GM18511 (cell line): ENCODE results near the gene GARIN5B.

Source experiments
- ATAC-seq: cut with Tn5 transposase; IDR thresholded peaks from one replicate; pipeline ENCODE4 v1.9.1; 2021; ENCODE audit warnings: mild to moderate bottlenecking, moderate library complexity; ENCODE audit not compliant: unreplicated experiment

The GARIN5B gene

GRCh38 chr19:55325172-55325571 is 37.9 kb downstream of the GARIN5B start, which contains the start of gene TMEM150B:
TMEM150B (minus strand) TSS chr19:55325341; CDS start chr19:55321036, 4,305 bp downstream.
- no peak for ATAC-seq

- ATAC-seq = no peak
These were observed 38.4 kb downstream of the GARIN5B start for GRCh38 chr19:55324662-55325061.

GRCh38 chr19:55322204-55322885 is 40.7 kb downstream of the GARIN5B start:
- ATAC-seq = no peak

GRCh38 chr19:55321466-55322137 is 41.5 kb downstream of the GARIN5B start:
- no peak for ATAC-seq

DNA sequence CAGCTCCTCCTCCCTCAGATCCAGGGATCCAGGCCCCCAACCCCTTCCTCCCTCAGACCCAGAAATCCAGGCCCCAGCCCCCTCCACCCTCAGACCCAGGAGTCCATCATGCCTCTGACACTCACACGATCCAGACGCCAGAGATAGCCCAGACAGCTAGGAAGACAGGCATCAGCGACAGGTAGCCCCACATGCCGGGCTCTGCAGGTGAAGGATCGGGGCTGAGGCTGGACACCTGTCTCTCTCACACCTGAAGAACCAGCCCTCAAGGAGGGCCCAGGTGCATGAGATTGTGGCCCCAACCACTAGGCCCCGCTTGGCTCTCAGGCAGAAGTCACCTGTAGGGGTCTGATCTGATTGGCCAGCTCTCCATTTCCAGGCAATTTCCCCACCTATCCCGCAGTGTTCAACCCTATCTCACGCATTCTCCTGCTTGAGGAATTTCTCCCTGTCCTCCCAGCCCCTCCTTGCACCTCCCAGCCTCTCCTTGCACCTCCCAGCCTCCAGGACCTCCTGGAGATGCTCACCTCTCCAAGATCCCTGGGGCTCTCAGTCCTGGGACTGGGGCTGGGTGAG is 42.1 kb downstream of the GARIN5B start:
- ATAC-seq = no peak

DNA sequence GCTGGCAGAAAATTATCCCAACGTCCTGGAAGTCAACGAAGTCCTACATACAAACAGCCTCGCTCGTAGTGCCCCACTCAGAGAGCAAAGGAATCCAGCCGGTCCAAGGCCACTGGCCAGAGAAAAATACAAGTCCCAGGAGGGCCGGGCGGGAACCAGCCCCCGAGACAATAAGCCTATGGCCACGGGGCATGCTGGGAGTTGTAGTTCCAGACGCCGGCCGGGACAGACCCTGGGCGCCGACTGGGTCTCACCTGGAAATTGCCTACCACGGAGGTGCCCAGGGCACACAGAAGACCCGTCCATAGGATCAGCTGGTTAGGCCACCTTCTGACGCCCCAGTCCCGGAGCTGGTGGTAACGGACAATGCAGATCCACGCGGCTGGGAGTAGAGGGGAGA is 43.3 kb downstream of the GARIN5B start:
- ATAC-seq = no peak

DNA sequence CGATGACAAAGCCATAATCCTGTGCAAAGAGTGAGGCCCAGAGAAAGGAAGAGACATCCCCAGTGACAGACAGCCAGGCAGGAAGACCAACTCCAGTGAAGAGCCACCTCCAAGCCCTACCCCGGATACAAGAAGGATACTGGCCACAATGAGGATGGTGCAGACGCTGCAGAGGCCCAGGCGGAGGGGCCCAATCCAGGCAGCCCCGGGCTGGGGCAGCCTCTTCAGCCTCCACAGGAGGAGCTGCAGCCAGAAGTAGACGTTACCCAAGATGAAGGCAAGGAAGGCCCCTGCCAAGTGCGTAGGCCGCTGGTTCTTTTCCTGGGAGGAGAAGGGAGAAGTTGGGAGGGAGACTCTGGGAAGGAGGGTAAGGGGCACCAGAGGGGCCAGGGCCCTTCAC is 46.4 kb downstream of the GARIN5B start:
- no peak for ATAC-seq

DNA sequence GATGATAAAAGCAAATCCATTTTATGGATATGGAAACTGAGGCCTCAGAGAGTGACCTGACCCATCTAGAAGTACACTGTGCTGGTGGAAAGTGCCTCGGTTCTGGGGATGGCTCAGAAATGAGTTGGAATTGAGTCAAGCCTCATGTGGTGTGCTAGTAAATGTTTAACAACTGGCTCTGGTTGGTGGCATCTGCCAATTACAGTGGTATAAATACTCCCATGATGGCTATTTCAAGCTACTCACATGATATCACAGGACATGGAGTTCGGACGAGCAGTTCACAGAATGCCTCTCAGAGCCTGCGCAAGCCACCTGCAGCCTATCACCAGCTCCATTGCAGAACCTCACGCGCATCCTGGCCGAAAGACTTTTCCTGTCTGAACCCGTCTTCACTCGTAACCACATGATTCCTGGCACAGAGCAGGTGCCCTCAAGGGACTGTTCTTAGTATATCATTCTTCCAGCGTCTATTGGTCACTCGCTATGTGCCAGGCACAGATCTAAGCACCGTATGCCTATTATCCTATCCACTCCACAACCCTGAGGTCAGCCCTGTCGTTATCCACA is 47.0 kb downstream of the GARIN5B start:
- ATAC-seq = no peak

DNA sequence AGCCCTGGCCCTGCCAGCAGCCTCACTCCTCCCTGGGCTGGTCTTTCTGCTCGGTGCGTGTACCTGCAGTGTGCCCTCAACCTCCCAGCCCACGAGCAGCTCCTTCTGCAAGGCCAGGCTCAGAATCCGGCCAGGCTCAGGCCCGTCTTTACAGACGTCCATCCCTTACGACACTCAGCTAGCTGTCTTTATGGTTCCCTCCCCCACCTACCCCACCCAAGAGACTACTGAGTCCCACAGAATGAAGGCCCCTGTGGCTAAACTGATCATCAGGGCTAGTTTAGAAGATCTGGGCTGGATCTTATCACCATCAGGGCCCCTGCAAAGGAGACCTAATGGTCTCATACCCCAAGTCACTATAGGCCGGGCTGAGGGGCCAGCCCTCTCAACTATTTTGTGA is 48.7 kb downstream of the GARIN5B start:
- ATAC-seq = no peak

- no peak for ATAC-seq
These were observed 50.2 kb downstream of the GARIN5B start for GRCh38 chr19:55312621-55313512.

- no peak for ATAC-seq
These were observed 51.3 kb downstream of the GARIN5B start for GRCh38 chr19:55311797-55312196.

DNA sequence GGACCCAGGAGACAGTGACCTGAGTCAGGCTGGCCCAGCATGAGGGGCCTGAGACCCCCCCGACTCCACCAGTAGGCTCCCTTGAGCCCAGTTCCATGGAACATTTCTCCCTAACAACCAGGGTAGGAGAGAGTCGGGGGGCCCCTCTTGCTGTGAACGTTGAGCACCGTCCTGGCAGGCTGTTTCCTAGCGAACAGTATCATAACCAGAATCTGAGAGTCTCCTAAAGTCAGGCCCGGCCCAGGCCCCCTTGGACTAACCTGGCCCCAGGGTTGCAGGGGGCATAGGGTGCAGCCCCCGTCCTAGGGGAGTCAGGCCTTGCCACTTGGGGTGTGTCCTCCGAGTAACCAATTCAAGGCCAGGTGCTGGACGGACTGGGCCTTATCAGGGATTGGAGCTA is 51.7 kb downstream of the GARIN5B start:
- ATAC-seq = no peak

DNA sequence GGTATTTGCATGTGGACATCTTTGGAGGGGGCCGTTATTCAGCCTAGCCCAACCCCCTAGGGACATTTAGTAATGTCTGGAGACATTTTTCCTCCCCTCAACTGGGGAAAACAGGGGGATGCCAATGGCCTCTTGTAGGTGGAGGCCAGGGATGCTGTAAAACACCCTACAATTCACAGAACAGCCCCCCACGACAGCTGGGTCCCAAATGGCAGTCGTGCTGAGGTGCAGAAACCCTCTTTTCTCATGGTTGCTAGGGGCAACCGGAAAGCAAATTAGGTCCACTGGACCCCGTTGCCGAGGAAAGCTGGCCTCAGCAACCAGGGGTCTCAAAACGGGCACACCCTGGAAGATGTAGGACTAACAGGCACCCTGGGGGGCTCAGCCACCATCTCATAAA is 52.6 kb downstream of the GARIN5B start:
- no peak for ATAC-seq

GRCh38 chr19:55309448-55309847 is 53.6 kb downstream of the GARIN5B start:
- ATAC-seq = no peak

DNA sequence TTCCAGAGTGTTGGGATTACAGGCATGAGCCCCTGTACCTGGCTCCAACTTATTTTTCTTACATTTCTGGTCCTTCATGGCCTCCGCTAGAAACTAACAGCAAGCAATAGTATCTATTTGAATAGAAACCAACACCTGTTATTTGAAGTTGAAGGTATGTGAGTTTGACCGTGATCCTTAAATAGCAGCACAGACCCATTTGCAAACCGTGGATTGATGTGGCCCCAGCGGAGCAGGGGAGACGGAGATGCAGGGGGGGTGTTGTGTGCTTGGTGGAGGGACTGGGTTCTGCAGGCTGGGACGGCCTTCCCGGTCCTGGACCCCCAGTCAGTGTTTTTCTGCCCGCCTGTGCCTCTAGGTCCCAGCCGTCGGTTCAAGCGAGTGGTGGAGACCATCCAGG is 54.8 kb downstream of the GARIN5B start:
- ATAC-seq = no peak

DNA sequence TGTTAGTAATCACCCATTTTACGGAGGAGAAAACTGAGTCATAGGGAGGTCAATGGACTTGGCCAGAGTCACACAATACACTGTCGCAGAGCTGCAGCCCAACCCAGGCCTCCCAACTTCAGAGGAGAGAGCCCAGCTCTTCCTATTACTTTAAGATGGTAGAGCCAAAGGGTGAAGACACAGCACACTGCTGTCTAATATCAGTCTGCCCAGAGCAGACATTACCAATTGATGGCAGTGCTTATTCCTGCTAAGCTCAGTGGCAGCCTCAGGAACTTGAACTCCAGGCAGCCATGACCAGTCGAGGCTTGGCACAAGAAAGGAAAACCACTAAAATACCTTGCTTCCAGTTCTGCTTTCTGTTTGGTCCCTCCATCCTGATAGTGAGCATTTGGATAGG is 56.3 kb downstream of the GARIN5B start:
- no peak for ATAC-seq

GRCh38 chr19:55305983-55306562 is 57.0 kb downstream of the GARIN5B start:
- no peak for ATAC-seq

- ATAC-seq = no peak
These were observed 57.6 kb downstream of the GARIN5B start for GRCh38 chr19:55305491-55305890.

DNA sequence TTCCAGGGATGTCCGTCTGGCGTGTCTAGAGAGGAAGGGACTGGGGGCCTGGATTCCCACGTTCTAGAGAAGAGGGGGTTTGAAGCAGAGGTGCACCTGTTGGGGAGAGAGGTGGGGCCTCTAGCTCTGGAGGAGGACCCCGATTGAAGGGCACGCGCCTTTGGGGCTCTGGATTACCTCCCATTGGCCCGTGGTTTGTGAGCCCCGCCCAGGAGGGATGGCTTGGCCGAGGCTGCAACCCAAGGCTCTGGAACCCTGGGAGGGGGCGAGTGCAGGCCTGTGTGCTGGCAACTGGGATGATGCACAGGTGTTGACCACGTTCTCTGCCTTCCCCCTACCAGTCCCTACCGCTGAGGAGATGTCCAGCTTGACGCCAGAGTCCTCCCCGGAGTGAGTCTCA is 58.1 kb downstream of the GARIN5B start:
- ATAC-seq = no peak
